GM23338 (cell line): ENCODE results near the gene LRP1-AS. TPM values are rescaled to one million over a fixed set of nuclear protein-coding genes. Genes with fewer than 3 reads are reported as not detected.

ENCODE experiments used
- ATAC-seq: fragments of 200-7000 bp; cut with Tn5 transposase; 3 replicates; pipeline ENCODE4 v1.9.1; 2020
- DNase-seq: peaks from one replicate; pipeline ENCODE4 v3.0.0-alpha.2; 2015; ENCODE audit warnings: low spot score
- H2AFZ ChIP-seq: fragments of 200-600 bp; sonication (generic); 2 replicates; pipeline ENCODE4 v1.8.0; 2016; ENCODE audit warnings: antibody characterized with exemption, mild to moderate bottlenecking, moderate library complexity
- H3F3A ChIP-seq: fragments of 200-600 bp; sonication (generic); replicated peaks from 2 replicates; pipeline ENCODE4 v1.8.0; 2017; ENCODE audit warnings: antibody characterized with exemption, mixed run types, low read depth
- H3K27ac ChIP-seq: fragments of 200-600 bp; sonication (generic); 2 replicates; pipeline ENCODE4 v1.6.1; 2016; ENCODE audit warnings: low read depth
- H3K27me3 ChIP-seq: fragments of 200-600 bp; sonication (generic); 2 replicates; pipeline ENCODE4 v1.8.0; 2016; ENCODE audit warnings: mild to moderate bottlenecking, mixed run types, moderate library complexity; ENCODE audit not compliant: insufficient read depth
- H3K36me3 ChIP-seq: fragments of 200-600 bp; sonication (generic); 2 replicates; pipeline ENCODE4 v1.8.0; 2016; ENCODE audit warnings: mild to moderate bottlenecking; ENCODE audit not compliant: insufficient read depth
- H3K4me1 ChIP-seq: fragments of 200-600 bp; sonication (generic); 2 replicates; pipeline ENCODE4 v1.8.0; 2016; ENCODE audit warnings: mild to moderate bottlenecking, moderate library complexity; ENCODE audit not compliant: insufficient read depth
- H3K4me2 ChIP-seq: fragments of 200-600 bp; sonication (generic); 2 replicates; pipeline ENCODE4 v1.7.1; 2017; ENCODE audit warnings: mixed run types
- H3K4me3 ChIP-seq: fragments of 200-600 bp; sonication (generic); 2 replicates; pipeline ENCODE4 v1.6.1; 2016; ENCODE audit warnings: mixed run types
- H3K79me2 ChIP-seq: fragments of 200-600 bp; sonication (generic); replicated peaks from 2 replicates; pipeline ENCODE4 v1.8.0; 2017; ENCODE audit warnings: mild to moderate bottlenecking; ENCODE audit not compliant: insufficient read depth
- H3K9me2 ChIP-seq: fragments of 200-600 bp; sonication (generic); 2 replicates; pipeline ENCODE4 v1.8.0; 2017; ENCODE audit not compliant: insufficient read depth
- H4K20me1 ChIP-seq: fragments of 200-600 bp; sonication (generic); replicated peaks from 2 replicates; pipeline ENCODE4 v1.8.0; 2017; ENCODE audit warnings: mild to moderate bottlenecking; ENCODE audit not compliant: insufficient read depth
- H3K27ac Mint-ChIP-seq: 2 replicates; pipeline ENCODE4 v1.8.0; 2020; ENCODE audit warnings: inconsistent platforms, mild to moderate bottlenecking, moderate library complexity, mixed read lengths
- H3K27me3 Mint-ChIP-seq: 3 replicates; pipeline ENCODE4 v1.8.0; 2022; ENCODE audit warnings: low read depth, mild to moderate bottlenecking, moderate library complexity, mixed read lengths, inconsistent platforms; ENCODE audit not compliant: insufficient read depth, poor library complexity
- H3K36me3 Mint-ChIP-seq: 3 replicates; pipeline ENCODE4 v1.8.0; 2021; ENCODE audit warnings: low read depth, mild to moderate bottlenecking, inconsistent platforms, moderate library complexity, mixed read lengths
- H3K4me1 Mint-ChIP-seq: 3 replicates; pipeline ENCODE4 v1.8.0; 2020; ENCODE audit warnings: mild to moderate bottlenecking, inconsistent platforms, mixed read lengths
- H3K4me3 Mint-ChIP-seq: 3 replicates; pipeline ENCODE4 v1.8.0; 2021; ENCODE audit warnings: moderate library complexity, mild to moderate bottlenecking, inconsistent platforms, mixed read lengths
- H3K9me3 Mint-ChIP-seq: 3 replicates; pipeline ENCODE4 v1.8.0; 2020; ENCODE audit warnings: moderate library complexity, mild to moderate bottlenecking, inconsistent platforms, mixed read lengths
- CREB1 ChIP-seq: fragments of 250-450 bp; sonication (Bioruptor Pico); IDR thresholded peaks from 2 replicates; pipeline ENCODE4 v1.5.0; 2020; ENCODE audit warnings: low read depth, mild to moderate bottlenecking, moderate library complexity
- CTCF ChIP-seq, 2 experiments: fragments of 200-600 bp in 1 of 2; sonication (generic) in 1 of 2; conservative IDR thresholded peaks; 2 replicates each; pipeline versions ENCODE4 v1.5.1 to v1.6.1; 2016 to 2017; ENCODE audit warnings: antibody characterized with exemption in 2 of 2, low read depth in 2 of 2, mild to moderate bottlenecking in 2 of 2, moderate library complexity in 1 of 2
- ETS1 ChIP-seq: IDR thresholded peaks from 2 replicates; pipeline ENCODE4 v1.6.1; 2016; ENCODE audit warnings: antibody characterized with exemption
- EZH2 ChIP-seq: fragments of 200-600 bp; sonication (generic); IDR thresholded peaks from one replicate; pipeline ENCODE4 v1.8.0; 2017; ENCODE audit warnings: antibody characterized with exemption, mild to moderate bottlenecking, low read depth; ENCODE audit not compliant: unreplicated experiment
- EZH2phosphoT487 ChIP-seq: fragments of 200-600 bp; sonication (generic); IDR thresholded peaks from one replicate; pipeline ENCODE4 v1.8.1; 2018; ENCODE audit warnings: antibody characterized with exemption; ENCODE audit not compliant: unreplicated experiment
- NANOG ChIP-seq: IDR thresholded peaks from 2 replicates; pipeline ENCODE4 v1.6.1; 2016; ENCODE audit warnings: antibody characterized with exemption, borderline replicate concordance
- STAT1 ChIP-seq: IDR thresholded peaks from one replicate; pipeline ENCODE4 v1.6.1; 2016; ENCODE audit warnings: antibody characterized with exemption; ENCODE audit not compliant: unreplicated experiment
- ZNF114 ChIP-seq: fragments of 250-450 bp; sonication (Bioruptor Pico); IDR thresholded peaks from 2 replicates; pipeline ENCODE4 v1.5.0; 2020; ENCODE audit warnings: mild to moderate bottlenecking, moderate library complexity
- ZNF462 ChIP-seq: fragments of 250-450 bp; sonication (Bioruptor Pico); IDR thresholded peaks from 2 replicates; pipeline ENCODE4 v1.5.0; 2020; ENCODE audit warnings: mild to moderate bottlenecking, moderate library complexity
- polyA plus RNA-seq: library from polyadenylated mRNA; unstranded; fragments of >200 nt; fragmentation: Nextera tagmentation; extraction: Ambion mirVana; gene quantifications from 2 replicates; pipeline ENCODE4 v1.2.1, GENCODE V29; 2016
- total RNA-seq: library from RNA; depleted of rRNA; stranded (reverse); fragments of >200 nt; shearing (Covaris generic); gene quantifications from 2 replicates; pipeline ENCODE4 v1.2.3, GENCODE V29; 2014

LRP1-AS gene
- total and polyA plus RNA-seq, 2 experiments from 2014 or later, result 0.86 TPM; not detected in 1

- Histone ChIP-seq H3K4me3 (peak overlapping the region; percentile 98), H3K4me2 (peak overlapping the region; percentile 96)
- H3K27ac Mint-ChIP-seq, result no peak overlapping the region
These were observed 20.9 kb downstream of the LRP1-AS start for GRCh38 chr12:57126561-57126960.

GRCh38 chr12:57126061-57126460 lies 21.4 kb downstream of the LRP1-AS start:
- H3K36me3 Mint-ChIP-seq, result peaks cover 11% of the 10 kb centered on the region
- ATAC-seq, result no peak
- H3K27ac ChIP-seq, result no peak overlapping the region
- peaks cover 25% of the 10 kb centered on the region for H3K4me1 ChIP-seq
- H3K27ac Mint-ChIP-seq, result no peak overlapping the region
- no peaks in the 10 kb centered on the region for H3K27me3 ChIP-seq
- no peaks in the 10 kb centered on the region for H3K36me3 ChIP-seq
- H3K9me3 Mint-ChIP-seq, result peaks cover 15% of the 10 kb centered on the region; the same call in 2 of the 3 replicates
- TF ChIP-seq EZH2phosphoT487, result no peak
- no peak for TF ChIP-seq ZNF462 (CRISPR knock-in tag)
- no peak for TF ChIP-seq STAT1
- no peak for TF ChIP-seq ZNF114 (CRISPR knock-in tag)
- no peak for TF ChIP-seq CREB1 (CRISPR knock-in tag)
- H4K20me1 ChIP-seq, result peaks cover 11% of the 10 kb centered on the region
- H3K4me3 ChIP-seq, result no peak overlapping the region
- no peak overlapping the region for H2AFZ ChIP-seq
- H3K9me2 ChIP-seq, result no peaks in the 10 kb centered on the region
- no peak for DNase-seq
- H3K27me3 Mint-ChIP-seq, result peaks cover 34% of the 10 kb centered on the region
- H3K4me3 Mint-ChIP-seq, result peak overlapping the region; percentile 34; the same call in 1 of the 3 replicates
- peaks cover 34% of the 10 kb centered on the region for H3K4me1 Mint-ChIP-seq
- no peak overlapping the region for H3K4me2 ChIP-seq
- H3K79me2 ChIP-seq, result peaks cover 22% of the 10 kb centered on the region
- peaks cover 6% of the 10 kb centered on the region; the same call in 1 of the 2 replicates for H3F3A ChIP-seq

More at GRCh38 chr12:57126561-57126960, 20.9 kb downstream of the LRP1-AS start:
- Histone ChIP-seq H3K27ac (no peak overlapping the region), H2AFZ (no peak overlapping the region), H3K27me3 (no peaks in the 10 kb centered on the region), H3K79me2 (peaks cover 27% of the 10 kb centered on the region), H3K4me1 (peaks cover 30% of the 10 kb centered on the region), H3K9me2 (no peaks in the 10 kb centered on the region), H3K36me3 (peaks cover 3% of the 10 kb centered on the region; the same call in 1 of the 2 replicates), H4K20me1 (peaks cover 16% of the 10 kb centered on the region), H3F3A (peaks cover 6% of the 10 kb centered on the region; the same call in 1 of the 2 replicates)
- Mint-ChIP-seq H3K4me1 (peaks cover 39% of the 10 kb centered on the region), H3K36me3 (peaks cover 16% of the 10 kb centered on the region), H3K9me3 (peaks cover 15% of the 10 kb centered on the region; the same call in 2 of the 3 replicates), H3K27me3 (peaks cover 37% of the 10 kb centered on the region), H3K4me3 (peak overlapping the region; percentile 86)
- DNase-seq (no peak), ATAC-seq (no peak)
- TF ChIP-seq EZH2 (no peak), ETS1 (no peak), EZH2phosphoT487 (no peak), NANOG (no peak), STAT1 (no peak), CTCF (conservative IDR thresholded peaks at IDR 0.05; ENCODE audit: low read depth in 2 of 2) (no peak)
